GM19043 (cell line): ENCODE results near the gene INTS1.
"Not testable (repeated sequence)": the region's sequence is repeated elsewhere in the genome, so short reads cannot be mapped to it uniquely, and the experiment has no call there.

Experiments
- ATAC-seq: cut with Tn5 transposase; IDR thresholded peaks from one replicate; pipeline ENCODE4 v1.9.1; 2021; ENCODE audit warnings: low read depth; ENCODE audit not compliant: unreplicated experiment

Gene INTS1

DNA sequence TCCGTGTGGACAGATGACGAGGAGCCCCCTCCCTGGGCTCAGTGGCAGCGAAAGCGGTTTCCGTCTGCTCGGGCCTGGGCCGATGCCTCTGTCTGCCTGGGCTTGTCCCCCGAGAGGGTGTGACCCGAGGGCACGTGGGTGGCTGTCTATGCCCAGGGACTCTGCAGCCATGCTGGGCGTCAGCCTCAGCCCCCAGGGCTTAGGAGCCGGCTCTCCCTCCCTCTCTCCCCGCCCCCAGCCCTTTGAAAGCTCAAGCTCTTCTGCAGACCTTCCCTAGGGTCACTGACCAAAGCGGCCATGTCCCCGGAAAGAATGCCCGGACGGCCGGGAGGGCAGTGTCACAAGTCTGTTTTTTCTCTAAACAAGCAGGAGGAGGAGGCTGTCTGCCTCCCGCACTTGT, 52.0 kb downstream of the INTS1 start:
- ATAC-seq = no peak

DNA sequence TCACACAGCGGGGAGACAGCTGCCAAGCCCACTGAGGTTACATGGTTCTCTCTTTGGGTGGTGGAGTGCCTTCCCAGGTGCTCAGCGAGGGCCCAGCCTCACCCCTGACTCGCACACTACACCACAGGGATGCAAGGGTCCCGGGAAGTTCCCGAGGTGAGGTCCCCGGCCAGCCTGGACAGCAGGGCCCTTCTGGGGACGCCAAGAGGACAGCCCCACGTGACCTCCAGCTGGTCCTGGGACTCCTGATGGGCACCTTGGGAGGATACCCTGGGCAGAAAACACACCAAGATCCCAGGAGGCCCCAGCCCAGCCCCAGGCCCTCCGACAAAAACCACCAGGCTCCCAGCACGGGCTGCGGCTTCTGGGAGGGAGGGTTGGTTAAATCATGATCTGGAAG, 53.2 kb downstream of the INTS1 start:
- no peak for ATAC-seq

GRCh38 chr7:1450431-1450830, 53.8 kb downstream of the INTS1 start:
- ATAC-seq = no peak

DNA sequence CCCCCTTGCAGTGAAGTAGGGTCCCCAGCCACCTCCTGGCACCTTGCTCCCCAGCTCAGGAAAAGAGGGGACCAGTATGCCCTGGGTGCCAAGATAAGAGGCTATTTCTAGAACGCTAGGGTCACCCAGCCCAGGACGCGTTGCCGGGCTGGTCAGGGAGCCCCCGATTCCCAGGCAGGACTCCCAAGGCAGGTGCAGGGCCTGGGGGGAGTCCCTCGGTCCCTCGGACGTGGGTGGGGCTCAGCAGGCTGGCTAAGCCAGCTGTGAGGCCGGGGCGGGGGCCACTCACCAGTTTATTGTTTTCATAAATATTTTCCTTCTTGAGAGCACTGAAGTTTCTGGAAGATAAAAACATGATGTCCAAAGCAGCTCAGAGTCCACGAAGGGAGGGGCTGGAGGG, 54.2 kb downstream of the INTS1 start:
- ATAC-seq = no peak

DNA sequence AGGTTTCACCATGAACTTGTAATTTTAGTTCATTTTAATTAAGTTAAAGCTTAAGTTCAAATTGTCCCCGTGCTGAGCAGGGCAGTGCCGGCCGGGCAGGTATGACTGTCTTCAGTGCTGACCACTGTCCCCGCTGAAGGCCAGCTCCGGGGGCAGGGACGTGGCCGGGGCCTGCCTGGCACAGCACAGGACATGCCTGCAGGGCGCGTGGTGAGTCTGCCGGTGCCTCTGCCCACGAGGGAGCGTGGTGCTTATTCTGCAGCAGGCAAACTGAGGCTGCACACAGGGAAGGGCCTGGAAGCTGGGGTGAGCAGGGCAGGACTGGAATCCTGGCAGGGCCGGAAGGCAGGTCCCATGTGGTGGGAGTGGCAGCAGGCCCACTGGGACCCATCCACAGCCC, 54.7 kb downstream of the INTS1 start:
- no peak for ATAC-seq

- ATAC-seq = no peak
These were observed 55.2 kb downstream of the INTS1 start for GRCh38 chr7:1448958-1449357.

DNA sequence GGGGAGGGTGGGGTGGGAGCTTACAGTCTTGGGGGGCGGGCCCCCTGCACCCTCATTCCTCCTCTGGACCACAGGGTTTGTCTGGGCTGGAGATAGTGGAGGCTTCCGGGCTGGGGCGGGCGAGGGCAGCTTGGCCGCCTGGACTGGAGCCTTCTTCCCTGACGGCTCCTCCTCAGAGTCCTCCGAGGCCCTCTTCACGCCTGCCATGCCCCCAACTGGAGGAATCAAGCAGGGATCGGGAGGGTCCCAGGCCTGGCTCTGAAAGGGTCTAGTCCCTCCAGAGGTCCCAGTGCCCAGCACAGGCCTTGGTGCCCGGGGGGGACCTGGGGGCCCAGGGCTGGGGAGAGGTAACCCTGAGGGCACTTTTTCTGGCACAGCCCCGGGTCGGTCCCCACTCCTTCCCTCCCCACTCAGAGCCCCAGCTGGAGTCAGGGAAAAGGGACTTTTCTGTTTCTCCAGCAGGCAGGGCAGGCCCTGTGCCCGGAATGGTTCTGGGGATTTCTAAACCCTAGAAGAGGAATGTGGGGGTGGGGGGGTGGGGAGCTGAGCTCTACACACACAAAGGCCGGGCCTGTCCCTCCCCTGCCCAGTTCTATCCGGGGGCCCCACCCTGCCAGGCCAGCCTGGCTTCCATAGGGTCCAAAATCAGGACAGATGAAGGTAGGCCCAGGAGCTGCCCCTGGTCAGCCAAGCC, 56.5 kb downstream of the INTS1 start:
- no peak for ATAC-seq

DNA sequence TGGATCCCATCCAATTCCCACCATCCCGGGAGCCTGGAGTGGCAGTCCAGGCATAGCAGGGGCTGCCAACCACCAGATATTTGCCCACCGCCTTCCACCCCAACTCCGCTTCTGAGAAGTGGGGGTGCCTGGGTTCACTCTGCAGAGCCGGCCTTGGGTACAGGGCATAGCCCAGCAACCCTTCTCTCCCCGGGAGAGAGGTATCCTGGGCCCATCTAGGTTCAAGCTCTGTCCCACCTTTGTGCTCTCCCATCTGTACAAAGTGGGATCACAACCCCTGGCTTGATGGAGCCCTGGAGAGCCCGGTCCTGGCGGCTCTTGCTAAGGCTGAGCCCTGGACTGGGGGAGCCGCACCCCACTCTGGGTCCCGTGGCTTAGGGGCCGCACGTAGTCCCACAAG, 57.1 kb downstream of the INTS1 start:
- ATAC-seq = no peak

GRCh38 chr7:1446620-1447032, 57.6 kb downstream of the INTS1 start:
- ATAC-seq = no peak

GRCh38 chr7:1446026-1446425, 58.2 kb downstream of the INTS1 start:
- not testable (repeated sequence) for ATAC-seq

- no peak for ATAC-seq
These were observed 58.8 kb downstream of the INTS1 start for GRCh38 chr7:1445341-1445740.

GRCh38 chr7:1444925-1445322, 59.3 kb downstream of the INTS1 start:
- ATAC-seq = no peak

DNA sequence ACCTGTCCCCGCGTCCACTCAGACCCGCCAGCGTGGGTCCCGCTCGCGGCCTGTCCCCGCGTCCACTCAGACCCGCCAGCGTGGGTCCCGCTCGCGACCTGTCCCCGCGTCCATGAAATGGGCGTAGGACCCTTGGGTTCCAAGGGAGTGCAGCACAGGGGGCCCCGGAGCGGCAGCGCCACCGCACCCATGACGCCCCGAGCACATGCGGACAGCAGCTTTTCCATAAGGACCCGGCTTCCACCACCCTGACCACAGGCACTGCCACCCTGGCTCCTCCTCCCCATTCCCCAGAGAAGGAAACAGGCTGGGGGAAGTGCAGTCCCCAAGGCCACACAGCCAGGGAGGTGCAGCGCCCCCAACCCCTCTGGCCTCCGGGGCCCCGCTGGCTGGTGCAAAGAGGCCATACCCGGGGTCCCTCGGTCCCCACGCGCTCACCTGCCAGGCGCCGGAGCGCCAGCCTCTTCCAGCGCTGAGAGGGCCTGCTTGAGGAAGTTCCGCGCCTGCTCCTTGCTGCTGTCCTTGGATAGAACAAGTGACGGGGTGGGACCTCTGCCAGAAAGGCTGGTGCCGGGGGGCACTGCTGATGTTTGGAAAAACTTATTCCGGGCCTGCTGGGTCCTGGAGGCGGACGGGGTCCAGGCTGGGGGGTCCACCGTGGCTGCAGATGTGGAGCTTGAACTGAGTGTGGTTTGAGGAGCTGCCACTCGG, 59.8 kb downstream of the INTS1 start:
- ATAC-seq = no peak

GRCh38 chr7:1443587-1444200, 60.5 kb downstream of the INTS1 start:
- ATAC-seq = not testable (repeated sequence)

GRCh38 chr7:1442355-1443124, 61.6 kb downstream of the INTS1 start:
- no peak for ATAC-seq

DNA sequence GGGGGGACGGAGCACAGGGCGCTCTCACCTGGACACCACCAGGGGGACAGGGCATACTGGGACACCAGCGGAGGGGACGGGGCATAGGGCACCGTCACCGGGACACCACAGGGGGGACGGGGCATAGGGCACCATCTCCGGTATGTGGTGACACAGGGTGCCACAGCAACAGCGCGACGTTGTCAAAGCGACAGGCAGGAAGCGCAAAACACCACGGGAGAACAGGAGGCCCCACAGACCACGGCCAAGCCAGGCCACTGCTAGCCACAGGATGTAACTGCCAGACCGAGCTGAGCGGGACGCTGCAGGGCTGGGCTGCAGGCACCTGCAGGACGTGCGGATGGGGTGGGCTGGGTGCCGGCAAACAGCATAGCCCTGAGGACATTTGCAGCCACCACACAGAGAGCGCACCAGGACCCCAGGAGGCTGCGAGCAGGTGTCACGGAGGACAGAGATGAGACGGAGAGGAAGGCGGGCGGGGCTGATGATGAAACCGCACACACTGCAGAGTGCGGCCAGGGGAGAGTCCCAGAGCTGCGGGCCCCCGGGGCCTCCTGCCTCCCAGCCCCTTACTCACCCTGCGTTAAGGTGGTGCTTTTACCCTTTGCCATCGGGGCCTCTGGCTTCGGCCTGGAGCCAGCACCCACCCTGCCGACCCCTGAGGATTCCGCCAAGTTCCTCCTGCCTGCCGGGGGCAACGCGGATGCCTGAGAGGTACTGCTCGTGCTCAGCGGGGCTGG, 62.4 kb downstream of the INTS1 start:
- no peak for ATAC-seq

GRCh38 chr7:1440620-1441019, 63.6 kb downstream of the INTS1 start:
- ATAC-seq = no peak

- ATAC-seq = no peak
These were observed 64.5 kb downstream of the INTS1 start for GRCh38 chr7:1439373-1440363.

GRCh38 chr7:1438821-1439220, 65.4 kb downstream of the INTS1 start:
- no peak for ATAC-seq
